Effector CD8-positive, alpha-beta T cell (primary cell): Measurements from ENCODE around the gene XPR1.

Experiments used
- DNase-seq: peaks from one replicate; lab custom pipeline; 2025; lab: John Stamatoyannopoulos, UW

The XPR1 gene

GRCh38 chr1:180932378-180932777 is 300.6 kb downstream of the XPR1 start:
- no peak for DNase-seq

- no peak for DNase-seq
These were observed 301.3 kb downstream of the XPR1 start for GRCh38 chr1:180933141-180933540.

GRCh38 chr1:180934563-180934962 is 302.7 kb downstream of the XPR1 start:
- no peak for DNase-seq

- DNase-seq: no peak
These were observed 303.7 kb downstream of the XPR1 start for GRCh38 chr1:180935326-180936109.

GRCh38 chr1:180936110-180937011 is 304.5 kb downstream of the XPR1 start:
- DNase-seq: no peak

GRCh38 chr1:180937012-180937372 is 305.2 kb downstream of the XPR1 start:
- no peak for DNase-seq

- no peak for DNase-seq
These were observed 305.9 kb downstream of the XPR1 start for GRCh38 chr1:180937624-180938225.

GRCh38 chr1:180939073-180939710 is 307.4 kb downstream of the XPR1 start:
- no peak for DNase-seq

- no peak for DNase-seq
These were observed 307.9 kb downstream of the XPR1 start for GRCh38 chr1:180939711-180940103.
